SK-N-SH (cell line): ENCODE measurements around the gene SULT1A1. TPM values are rescaled to one million over a fixed set of nuclear protein-coding genes. Genes with fewer than 3 reads are reported as not detected.

Experiments
- CTCF ChIA-PET: fragments of 300-600, 350-600 bp; formaldehyde crosslinking; extraction: SDS; loops from one replicate; lab custom pipeline; 2021; lab: Yijun Ruan, JAX
- POLR2A ChIA-PET: fragments of 350-600 bp; sonication (Branson Sonifier 250); formaldehyde crosslinking; extraction: SDS; loops from one replicate; lab custom pipeline; 2020; ENCODE audit warnings: antibody characterized with exemption, inconsistent platforms; lab: Yijun Ruan, JAX
- DNase-seq: peaks from one replicate; pipeline ENCODE4 v3.0.0; 2012
- H2AFZ ChIP-seq: fragments of 200-600 bp; sonication (generic); 2 replicates; pipeline ENCODE4 v1.8.1; 2016; ENCODE audit warnings: antibody characterized with exemption, mild to moderate bottlenecking, low read depth
- H3F3A ChIP-seq: fragments of 200-600 bp; sonication (generic); replicated peaks from 2 replicates; pipeline ENCODE3; 2016; ENCODE audit warnings: antibody characterized with exemption, mild to moderate bottlenecking; ENCODE audit not compliant: insufficient read depth
- H3K27ac ChIP-seq, 2 experiments: fragments of 200-500 bp in 1 of 2; fragments of 200-600 bp in 1 of 2; sonication (Bioruptor generic) in 1 of 2; sonication (generic), shearing (Covaris generic) in 1 of 2; 2 replicates each; pipeline versions ENCODE4 v1.5.1 to v1.6.1; 2014 to 2016; ENCODE audit warnings: low read depth in 2 of 2, inconsistent platforms in 1 of 2, low read length in 1 of 2, mild to moderate bottlenecking in 1 of 2, mixed read lengths in 1 of 2
- H3K27me3 ChIP-seq: fragments of 200-600 bp; sonication (generic), shearing (Covaris generic); 2 replicates; pipeline ENCODE4 v1.6.1; 2016; ENCODE audit warnings: mixed run types; ENCODE audit not compliant: insufficient read depth
- H3K36me3 ChIP-seq, 2 experiments: fragments of 200-500 bp in 1 of 2; fragments of 200-600 bp in 1 of 2; sonication (Bioruptor generic) in 1 of 2; sonication (generic) in 1 of 2; replicated peaks in 1 of 2; 2 replicates each; pipeline versions ENCODE3 to v1.5.1; 2014 to 2016; ENCODE audit warnings: low read length in 1 of 2, mild to moderate bottlenecking in 1 of 2; ENCODE audit not compliant: insufficient read depth in 2 of 2, control insufficient read depth in 1 of 2
- H3K4me1 ChIP-seq, 2 experiments: fragments of 200-500 bp in 1 of 2; fragments of 200-600 bp in 1 of 2; sonication (Bioruptor generic) in 1 of 2; sonication (generic), shearing (Covaris generic) in 1 of 2; 2 replicates each; pipeline versions ENCODE4 v1.5.1 to v1.6.1; 2014 to 2016; ENCODE audit warnings: low read depth in 1 of 2, low read length in 1 of 2, mixed run types in 1 of 2; ENCODE audit not compliant: insufficient read depth in 2 of 2, control insufficient read depth in 1 of 2
- H3K4me2 ChIP-seq: fragments of 200-600 bp; sonication (generic), shearing (Covaris generic); 2 replicates; pipeline ENCODE4 v1.6.1; 2017; ENCODE audit warnings: mixed run types
- H3K4me3 ChIP-seq, 2 experiments: fragments of 200-500 bp in 1 of 2; fragments of 200-600 bp in 1 of 2; sonication (Bioruptor generic) in 1 of 2; sonication (generic), shearing (Covaris generic) in 1 of 2; 2 replicates each; pipeline versions ENCODE4 v1.5.1 to v1.8.1; 2014 to 2016; ENCODE audit warnings: low read depth in 2 of 2, inconsistent platforms in 1 of 2, low read length in 1 of 2, mild to moderate bottlenecking in 1 of 2, mixed read lengths in 1 of 2, moderate library complexity in 1 of 2
- H3K79me2 ChIP-seq: fragments of 200-600 bp; sonication (generic); 2 replicates; pipeline ENCODE4 v1.8.1; 2017; ENCODE audit warnings: mild to moderate bottlenecking; ENCODE audit not compliant: insufficient read depth
- H3K9ac ChIP-seq: fragments of 200-600 bp; sonication (generic); 2 replicates; pipeline ENCODE4 v1.6.1; 2017; ENCODE audit warnings: mixed run types
- H3K9me2 ChIP-seq: fragments of 200-600 bp; sonication (generic); 2 replicates; pipeline ENCODE4 v1.6.1; 2017; ENCODE audit warnings: mixed run types
- H3K9me3 ChIP-seq: fragments of 200-600 bp; sonication (generic); 2 replicates; pipeline ENCODE4 v1.6.1; 2017; ENCODE audit warnings: mixed run types, mild to moderate bottlenecking, moderate library complexity
- H4K20me1 ChIP-seq: fragments of 200-600 bp; sonication (generic); 2 replicates; pipeline ENCODE4 v1.6.1; 2017; ENCODE audit warnings: mild to moderate bottlenecking, mixed run types; ENCODE audit not compliant: insufficient read depth
- CHD2 ChIP-seq: fragments of 150-350 bp; IDR thresholded peaks from 2 replicates; pipeline ENCODE4 v1.6.1; 2018; ENCODE audit warnings: low read length; ENCODE audit not compliant: partially characterized antibody
- CTCF ChIP-seq: fragments of 200-600 bp; sonication (generic); IDR thresholded peaks from 2 replicates; pipeline ENCODE4 v1.6.1; 2017; ENCODE audit warnings: antibody characterized with exemption, mild to moderate bottlenecking, moderate library complexity
- EZH2phosphoT487 ChIP-seq: fragments of 200-600 bp; sonication (generic); IDR thresholded peaks from 2 replicates; pipeline ENCODE4 v1.6.1; 2017; ENCODE audit warnings: low read depth, mixed run types, mild to moderate bottlenecking, antibody characterized with exemption, moderate library complexity, borderline replicate concordance
- GATA2 ChIP-seq: sonication (generic); formaldehyde crosslinking; IDR thresholded peaks from 2 replicates; pipeline ENCODE4 v1.5.0; 2020; ENCODE audit warnings: mild to moderate bottlenecking, missing genetic modification reagents
- MEF2A ChIP-seq: IDR thresholded peaks from 2 replicates; pipeline ENCODE4 v1.4.0; 2012; ENCODE audit warnings: low read depth, borderline replicate concordance
- MXI1 ChIP-seq: IDR thresholded peaks from 2 replicates; pipeline ENCODE4 v1.6.1; 2012; ENCODE audit warnings: mild to moderate bottlenecking, low read depth, low read length, improper control_type of control experiment
- PBX3 ChIP-seq: IDR thresholded peaks from 2 replicates; pipeline ENCODE4; 2012
- POLR2AphosphoS5 ChIP-seq: IDR thresholded peaks from 2 replicates; pipeline ENCODE4 v1.6.1; 2012; ENCODE audit warnings: low read depth, low read length
- RAD21 ChIP-seq: IDR thresholded peaks from 2 replicates; pipeline ENCODE4 v1.6.1; 2012; ENCODE audit warnings: mild to moderate bottlenecking, low read length
- REST ChIP-seq: IDR thresholded peaks from 2 replicates; pipeline ENCODE4 v1.6.1; 2012; ENCODE audit warnings: mild to moderate bottlenecking, low read depth, low read length, moderate library complexity
- RXRA ChIP-seq: IDR thresholded peaks from 2 replicates; pipeline ENCODE4 v1.4.0; 2012; ENCODE audit warnings: low read depth, mild to moderate bottlenecking, borderline replicate concordance
- SIN3A ChIP-seq: IDR thresholded peaks from 2 replicates; pipeline ENCODE4 v1.6.1; 2012; ENCODE audit warnings: low read depth, mild to moderate bottlenecking, low read length, moderate library complexity, borderline replicate concordance
- SMC3 ChIP-seq: IDR thresholded peaks from 2 replicates; pipeline ENCODE4 v1.6.1; 2012; ENCODE audit warnings: low read depth, low read length, improper control_type of control experiment
- TEAD4 ChIP-seq: IDR thresholded peaks from 2 replicates; pipeline ENCODE4 v1.4.0; 2012; ENCODE audit warnings: mild to moderate bottlenecking, borderline replicate concordance; ENCODE audit not compliant: insufficient read depth
- WGBS: methylation state at CpG from one replicate; pipeline ENCODE4 v1.1.6; 2017; ENCODE audit warnings: low lambda C conversion rate; 5-methylcytosine and 5-hydroxymethylcytosine counted together
- polyA plus RNA-seq, 3 experiments: library from polyadenylated mRNA; depleted of rRNA; stranded (reverse); fragments of >200 nt; gene quantifications; 2 replicates each; pipeline ENCODE4 v1.2.3, GENCODE V29; 2012

The SULT1A1 gene
- polyA plus RNA-seq, 1 of the 3 experiments (the other 2 are of a cell fraction), result 0.13 TPM

DNA sequence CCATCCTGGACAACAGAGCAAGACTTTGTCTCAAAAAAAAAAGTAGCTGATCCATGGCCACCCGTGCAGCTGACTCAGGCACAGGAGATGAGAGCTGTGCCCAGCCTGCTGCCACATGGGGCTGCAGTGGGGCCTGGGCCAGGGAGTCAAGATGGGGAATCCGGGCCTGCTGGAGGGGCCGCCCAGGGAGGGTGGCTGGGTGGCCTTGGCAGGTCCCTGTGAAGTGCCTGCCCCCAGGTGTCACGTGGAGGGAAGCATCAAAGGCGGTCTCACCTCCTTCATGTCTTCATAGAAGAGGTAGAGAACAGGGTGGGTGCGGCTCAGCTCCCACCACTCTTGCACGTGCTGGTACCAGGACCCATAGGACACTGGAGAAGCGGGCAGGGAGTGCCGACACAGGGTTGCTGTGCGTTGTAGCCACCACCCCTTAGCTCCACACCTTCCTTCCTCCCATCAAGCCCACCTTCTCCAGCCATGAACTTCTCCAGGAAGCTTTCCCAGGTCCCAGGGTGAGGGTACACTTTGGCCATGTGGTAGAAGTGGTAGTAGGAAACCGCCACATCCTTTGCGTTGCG, 16.8 kb downstream of the SULT1A1 start:
- Histone ChIP-seq H3K27me3 (no peaks in the 10 kb centered on the region), H3K9me2 (no peaks in the 10 kb centered on the region), H3K36me3 (peaks cover 0 to 6% of the 10 kb centered on the region in 2 experiments), H3K27ac (no peak overlapping the region), H3K4me2 (no peak overlapping the region), H3K9ac (no peak overlapping the region), H3F3A (no peaks in the 10 kb centered on the region)
- WGBS, result 97% methylated on average over 10 of the region's 13 CpGs
- CTCF ChIA-PET, result interaction anchor here (0.8 to 1.0 kb wide), 2 partner anchors 8 to 266 kb away, joined by 3 read pairs; no protein-coding TSS in a partner anchor
- DNase-seq, result no peak
- no peak for TF ChIP-seq TEAD4
- no peak for TF ChIP-seq POLR2AphosphoS5
- no peak for TF ChIP-seq PBX3
- TF ChIP-seq GATA2, result no peak
- TF ChIP-seq SMC3, result no peak
- TF ChIP-seq CTCF, result no peak
- TF ChIP-seq RXRA, result no peak
- no peak for TF ChIP-seq CHD2
- no peak for TF ChIP-seq RAD21
- no peak for TF ChIP-seq EZH2phosphoT487
- no peak for TF ChIP-seq REST
- no peak for TF ChIP-seq SIN3A
- no peak for TF ChIP-seq MXI1
- no peak for TF ChIP-seq MEF2A
- TF ChIP-seq, all 33 proteins: peak for 0
- POLR2A ChIA-PET, result no interaction called here
- H3K4me3 ChIP-seq, result no peak overlapping the region
- no peaks in the 10 kb centered on the region for H3K79me2 ChIP-seq
- no peaks in the 10 kb centered on the region for H4K20me1 ChIP-seq
- no peaks in the 10 kb centered on the region for H3K4me1 ChIP-seq
- H2AFZ ChIP-seq, result no peak overlapping the region
- no peaks in the 10 kb centered on the region for H3K9me3 ChIP-seq
